ENCODE data around the gene FAS.

Gene FAS

GRCh38 chr10:88991161-88991898 is 732 bp downstream of the FAS start (continued):
- TF ChIP-seq ZNF292 (tag by site-specific recombination; IDR thresholded peaks at IDR 0.05; ENCODE audit: borderline replicate concordance, low read depth) (no peak), KLF1 (tag by site-specific recombination; IDR thresholded peaks at IDR 0.05) (no peak), ZBTB26 (tag by site-specific recombination; optimal IDR thresholded peaks at IDR 0.05) (peak; percentile 79), KLF16 (tag by site-specific recombination; IDR thresholded peaks at IDR 0.05) (no peak), ZNF202 (tag by site-specific recombination; IDR thresholded peaks at IDR 0.05; ENCODE audit: borderline replicate concordance) (no peak), ZNF184 (tag by site-specific recombination; IDR thresholded peaks at IDR 0.05) (0 out of 2 replicates have a peak, but pooled peaks have one; percentile 5), ZNF175 (tag by site-specific recombination; IDR thresholded peaks at IDR 0.05) (no peak), ZNF18 (tag by site-specific recombination; IDR thresholded peaks at IDR 0.05) (peak; percentile 78), ZBTB20 (tag by site-specific recombination; IDR thresholded peaks at IDR 0.05) (no peak; the same call in 1 of the 2 replicates), ZNF518A (tag by site-specific recombination; conservative IDR thresholded peaks at IDR 0.05; ENCODE audit: low read depth) (no peak), SP2 (tag by site-specific recombination; IDR thresholded peaks at IDR 0.05) (0 out of 2 replicates have a peak, but pooled peaks have one; percentile 11), ZNF354C (tag by site-specific recombination; IDR thresholded peaks at IDR 0.05; ENCODE audit: borderline replicate concordance, low read depth) (no peak), ZNF23 (tag by site-specific recombination; IDR thresholded peaks at IDR 0.05; ENCODE audit: borderline replicate concordance) (no peak), GLI2 (tag by site-specific recombination; IDR thresholded peaks at IDR 0.05; ENCODE audit: borderline replicate concordance, low read depth) (no peak), ZSCAN23 (tag by site-specific recombination; IDR thresholded peaks at IDR 0.05) (no peak), ZNF221 (tag by site-specific recombination; IDR thresholded peaks at IDR 0.05; ENCODE audit: borderline replicate concordance) (no peak), GLIS2 (tag by site-specific recombination; IDR thresholded peaks at IDR 0.05) (peak; percentile 69), ZNF37A (tag by site-specific recombination; IDR thresholded peaks at IDR 0.05) (0 out of 2 replicates have a peak, but pooled peaks have one; percentile 1), ZNF362 (tag by site-specific recombination; IDR thresholded peaks at IDR 0.05) (no peak), ZNF530 (tag by site-specific recombination; IDR thresholded peaks at IDR 0.05; ENCODE audit: low read depth) (no peak), ZBTB8A (tag by site-specific recombination; IDR thresholded peaks at IDR 0.05) (peak; percentile 20; the same call in 1 of the 2 replicates), ZNF350 (tag by site-specific recombination; IDR thresholded peaks at IDR 0.05) (no peak), ZBTB1 (tag by site-specific recombination; IDR thresholded peaks at IDR 0.05) (no peak), ZNF529 (tag by site-specific recombination; IDR thresholded peaks at IDR 0.05; ENCODE audit: insufficient replicate concordance) (no peak)
- TF ChIP-seq, protein P1, sequence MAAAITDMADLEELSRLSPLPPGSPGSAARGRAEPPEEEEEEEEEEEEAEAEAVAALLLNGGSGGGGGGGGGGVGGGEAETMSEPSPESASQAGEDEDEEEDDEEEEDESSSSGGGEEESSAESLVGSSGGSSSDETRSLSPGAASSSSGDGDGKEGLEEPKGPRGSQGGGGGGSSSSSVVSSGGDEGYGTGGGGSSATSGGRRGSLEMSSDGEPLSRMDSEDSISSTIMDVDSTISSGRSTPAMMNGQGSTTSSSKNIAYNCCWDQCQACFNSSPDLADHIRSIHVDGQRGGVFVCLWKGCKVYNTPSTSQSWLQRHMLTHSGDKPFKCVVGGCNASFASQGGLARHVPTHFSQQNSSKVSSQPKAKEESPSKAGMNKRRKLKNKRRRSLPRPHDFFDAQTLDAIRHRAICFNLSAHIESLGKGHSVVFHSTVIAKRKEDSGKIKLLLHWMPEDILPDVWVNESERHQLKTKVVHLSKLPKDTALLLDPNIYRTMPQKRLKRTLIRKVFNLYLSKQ (tag by site-specific recombination; IDR thresholded peaks at IDR 0.05; ENCODE audit: borderline replicate concordance), result no peak
- TF ChIP-seq, protein P2, sequence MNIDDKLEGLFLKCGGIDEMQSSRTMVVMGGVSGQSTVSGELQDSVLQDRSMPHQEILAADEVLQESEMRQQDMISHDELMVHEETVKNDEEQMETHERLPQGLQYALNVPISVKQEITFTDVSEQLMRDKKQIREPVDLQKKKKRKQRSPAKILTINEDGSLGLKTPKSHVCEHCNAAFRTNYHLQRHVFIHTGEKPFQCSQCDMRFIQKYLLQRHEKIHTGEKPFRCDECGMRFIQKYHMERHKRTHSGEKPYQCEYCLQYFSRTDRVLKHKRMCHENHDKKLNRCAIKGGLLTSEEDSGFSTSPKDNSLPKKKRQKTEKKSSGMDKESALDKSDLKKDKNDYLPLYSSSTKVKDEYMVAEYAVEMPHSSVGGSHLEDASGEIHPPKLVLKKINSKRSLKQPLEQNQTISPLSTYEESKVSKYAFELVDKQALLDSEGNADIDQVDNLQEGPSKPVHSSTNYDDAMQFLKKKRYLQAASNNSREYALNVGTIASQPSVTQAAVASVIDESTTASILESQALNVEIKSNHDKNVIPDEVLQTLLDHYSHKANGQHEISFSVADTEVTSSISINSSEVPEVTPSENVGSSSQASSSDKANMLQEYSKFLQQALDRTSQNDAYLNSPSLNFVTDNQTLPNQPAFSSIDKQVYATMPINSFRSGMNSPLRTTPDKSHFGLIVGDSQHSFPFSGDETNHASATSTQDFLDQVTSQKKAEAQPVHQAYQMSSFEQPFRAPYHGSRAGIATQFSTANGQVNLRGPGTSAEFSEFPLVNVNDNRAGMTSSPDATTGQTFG (tag by site-specific recombination; IDR thresholded peaks at IDR 0.05; ENCODE audit: borderline replicate concordance), result no peak
